H1 (cell line): ENCODE measurements around the gene CRP. TPM values are rescaled to one million over a fixed set of nuclear protein-coding genes. Genes with fewer than 3 reads are reported as not detected.

Experiments
- CTCF ChIA-PET: fragments of 300-600 bp; sonication (Branson Sonifier 250); formaldehyde crosslinking; loops from one replicate; lab custom pipeline; 2021; ENCODE audit not compliant: partially characterized antibody; lab: Charles Lee
- POLR2A ChIA-PET: fragments of 300-600 bp; sonication (Branson Sonifier 250); formaldehyde crosslinking; loops from one replicate; lab custom pipeline; 2021; ENCODE audit warnings: inconsistent platforms; ENCODE audit not compliant: partially characterized antibody; lab: Charles Lee
- DNase-seq, 2 experiments: peaks; one replicate each; pipeline versions ENCODE4 v3.0.0 to v3.0.0-alpha.2; 2010 to 2022; ENCODE audit warnings: low spot score in 2 of 2, low read depth in 1 of 2, mixed read lengths in 1 of 2
- FAIRE-seq: peaks from 2 replicates; lab custom pipeline; 2011; peaks lifted over from hg19 to GRCh38; lab: Jason Lieb, UNC
- H2AFZ ChIP-seq: 2 replicates; pipeline ENCODE4 v1.8.1; 2012; ENCODE audit warnings: low read length, inconsistent platforms
- H2AK5ac ChIP-seq: 2 replicates; pipeline ENCODE4 v1.6.1; 2013; ENCODE audit warnings: low read depth, low read length
- H2BK120ac ChIP-seq: replicated peaks from 2 replicates; pipeline ENCODE3; 2013; ENCODE audit warnings: low read depth, low read length, inconsistent platforms
- H2BK12ac ChIP-seq: 2 replicates; pipeline ENCODE4 v1.6.1; 2013; ENCODE audit warnings: low read depth, low read length
- H2BK15ac ChIP-seq: 2 replicates; pipeline ENCODE4 v1.6.1; 2013; ENCODE audit warnings: low read length
- H2BK20ac ChIP-seq: 2 replicates; pipeline ENCODE4 v1.6.1; 2013; ENCODE audit warnings: low read length
- H2BK5ac ChIP-seq: 2 replicates; pipeline ENCODE4 v1.6.1; 2013; ENCODE audit warnings: low read depth, low read length
- H3K14ac ChIP-seq: 2 replicates; pipeline ENCODE4 v1.6.1; 2013; ENCODE audit warnings: inconsistent platforms; ENCODE audit not compliant: insufficient read length
- H3K18ac ChIP-seq: 2 replicates; pipeline ENCODE4 v1.6.1; 2013; ENCODE audit warnings: low read length; ENCODE audit errors: extremely low read depth
- H3K23ac ChIP-seq: 2 replicates; pipeline ENCODE4 v1.6.1; 2013; ENCODE audit warnings: inconsistent platforms; ENCODE audit not compliant: insufficient read length
- H3K23me2 ChIP-seq: 2 replicates; pipeline ENCODE4 v1.6.1; 2013; ENCODE audit warnings: low read depth, low read length
- H3K27ac ChIP-seq: 2 replicates; pipeline ENCODE4 v1.6.1; 2011; ENCODE audit warnings: low read depth, low read length, inconsistent platforms
- H3K27me3 ChIP-seq, 4 experiments: replicated peaks in 1 of 4; 1 replicate in 1 of 4; 2 replicates in 3 of 4; pipeline versions ENCODE4 v1.6.1 to v1.8.1; 2011 to 2013; ENCODE audit warnings: low read length in 3 of 4, mild to moderate bottlenecking in 3 of 4, inconsistent platforms in 2 of 4, mixed read lengths in 2 of 4, moderate library complexity in 1 of 4; ENCODE audit not compliant: control insufficient read depth in 3 of 4, insufficient read depth in 3 of 4; ENCODE audit errors: extremely low read depth in 1 of 4
- H3K36me3 ChIP-seq, 4 experiments: 2 replicates each; pipeline versions ENCODE4 v1.6.1 to v1.8.1; 2011 to 2013; ENCODE audit warnings: mild to moderate bottlenecking in 4 of 4, low read length in 3 of 4, moderate library complexity in 2 of 4, control low read depth in 1 of 4, inconsistent platforms in 1 of 4; ENCODE audit not compliant: insufficient read depth in 4 of 4, control insufficient read depth in 2 of 4
- H3K4ac ChIP-seq: replicated peaks from 2 replicates; pipeline ENCODE3; 2013; ENCODE audit warnings: low read length, low read depth, mixed read lengths, inconsistent platforms; ENCODE audit not compliant: insufficient read length
- H3K4me1 ChIP-seq, 4 experiments: replicated peaks in 1 of 4; 1 replicate in 1 of 4; 2 replicates in 3 of 4; pipeline versions ENCODE4 v1.6.1 to v1.8.1; 2011 to 2013; ENCODE audit warnings: low read length in 3 of 4, inconsistent platforms in 2 of 4, mixed read lengths in 1 of 4; ENCODE audit not compliant: insufficient read depth in 4 of 4, control insufficient read depth in 3 of 4
- H3K4me2 ChIP-seq, 2 experiments: 2 replicates each; pipeline versions ENCODE4 v1.6.1 to v1.8.1; 2011 to 2013; ENCODE audit warnings: low read depth in 2 of 2, low read length in 2 of 2, control low read depth in 1 of 2, inconsistent platforms in 1 of 2, mild to moderate bottlenecking in 1 of 2; ENCODE audit not compliant: insufficient read depth in 1 of 2
- H3K4me3 ChIP-seq, 4 experiments: fragments of 200-600, 300-600 bp in 1 of 4; sonication (generic), shearing (Covaris generic), sonication (Bioruptor Twin) in 1 of 4; 2 replicates each; pipeline versions ENCODE4 v1.5.1 to v1.8.1; 2011 to 2016; ENCODE audit warnings: low read length in 4 of 4, low read depth in 3 of 4, control low read depth in 2 of 4, inconsistent platforms in 2 of 4, mild to moderate bottlenecking in 2 of 4, mixed read lengths in 1 of 4, moderate library complexity in 1 of 4; ENCODE audit not compliant: insufficient read depth in 2 of 4; ENCODE audit errors: extremely low read depth in 1 of 4
- H3K56ac ChIP-seq: replicated peaks from 2 replicates; pipeline ENCODE3; 2013; ENCODE audit warnings: low read depth, mild to moderate bottlenecking, mixed read lengths, low read length, inconsistent platforms; ENCODE audit not compliant: insufficient read length
- H3K79me1 ChIP-seq: 2 replicates; pipeline ENCODE4 v1.6.1; 2013; ENCODE audit warnings: low read depth, low read length, control low read depth
- H3K79me2 ChIP-seq, 2 experiments: 2 replicates each; pipeline versions ENCODE4 v1.6.1 to v1.8.1; 2012 to 2013; ENCODE audit warnings: low read length in 2 of 2, mild to moderate bottlenecking in 2 of 2, inconsistent platforms in 1 of 2; ENCODE audit not compliant: insufficient read depth in 2 of 2, control insufficient read depth in 1 of 2
- H3K9ac ChIP-seq, 4 experiments: replicated peaks in 1 of 4; 1 replicate in 1 of 4; 2 replicates in 3 of 4; pipeline versions ENCODE4 v1.6.1 to v1.8.1; 2011 to 2013; ENCODE audit warnings: low read depth in 3 of 4, low read length in 3 of 4, control low read depth in 2 of 4, mild to moderate bottlenecking in 2 of 4, moderate library complexity in 2 of 4, inconsistent platforms in 1 of 4; ENCODE audit errors: extremely low read depth in 1 of 4
- H3K9me3 ChIP-seq, 2 experiments: 2 replicates each; pipeline versions ENCODE4 v1.6.1 to v1.8.1; 2012 to 2013; ENCODE audit warnings: mild to moderate bottlenecking in 2 of 2, moderate library complexity in 2 of 2, control low read depth in 1 of 2, inconsistent platforms in 1 of 2, low read depth in 1 of 2, low read length in 1 of 2, mixed read lengths in 1 of 2; ENCODE audit not compliant: insufficient read depth in 2 of 2
- H4K20me1 ChIP-seq, 2 experiments: replicated peaks in 1 of 2; 2 replicates each; pipeline versions ENCODE3 to v1.8.1; 2011 to 2013; ENCODE audit warnings: inconsistent platforms in 2 of 2, low read length in 2 of 2, mild to moderate bottlenecking in 1 of 2; ENCODE audit not compliant: insufficient read depth in 2 of 2, control insufficient read depth in 1 of 2
- H4K5ac ChIP-seq: 2 replicates; pipeline ENCODE4 v1.6.1; 2013; ENCODE audit warnings: low read length, low read depth, mixed read lengths, inconsistent platforms; ENCODE audit not compliant: insufficient read length
- H4K8ac ChIP-seq: 2 replicates; pipeline ENCODE4 v1.8.0; 2013; ENCODE audit warnings: mild to moderate bottlenecking, moderate library complexity, low read length, inconsistent platforms; ENCODE audit not compliant: insufficient read depth; ENCODE audit errors: extremely low read depth
- H4K91ac ChIP-seq: replicated peaks from 2 replicates; pipeline ENCODE3; 2013; ENCODE audit warnings: low read length, mixed read lengths, inconsistent platforms; ENCODE audit not compliant: insufficient read length
- CHD2 ChIP-seq: IDR thresholded peaks from 2 replicates; pipeline ENCODE4 v1.6.1; 2012; ENCODE audit warnings: low read length, improper control_type of control experiment
- EP300 ChIP-seq, 2 experiments: IDR thresholded peaks; 1 replicate in 1 of 2; 2 replicates in 1 of 2; pipeline ENCODE4 v1.6.1; 2011 to 2012; ENCODE audit warnings: low read depth in 2 of 2, low read length in 2 of 2, mild to moderate bottlenecking in 2 of 2, borderline replicate concordance in 1 of 2, inconsistent platforms in 1 of 2, moderate library complexity in 1 of 2
- GTF2F1 ChIP-seq: IDR thresholded peaks from 2 replicates; pipeline ENCODE4 v1.6.1; 2012; ENCODE audit warnings: low read depth, low read length, improper control_type of control experiment, borderline replicate concordance
- JUND ChIP-seq: IDR thresholded peaks from 2 replicates; pipeline ENCODE4 v1.6.1; 2011; ENCODE audit warnings: mild to moderate bottlenecking, improper control_type of control experiment, low read length
- PHF8 ChIP-seq: fragments of 200-600 bp; sonication (generic); conservative IDR thresholded peaks from 2 replicates; pipeline ENCODE4 v1.7.1; 2012; ENCODE audit warnings: low read depth, mild to moderate bottlenecking, inconsistent platforms, low read length, moderate library complexity
- RAD21 ChIP-seq, 2 experiments: IDR thresholded peaks in 1 of 2; conservative IDR thresholded peaks in 1 of 2; 2 replicates each; pipeline ENCODE4 v1.6.1; 2011; ENCODE audit warnings: low read depth in 2 of 2, low read length in 2 of 2, improper control_type of control experiment in 1 of 2, inconsistent platforms in 1 of 2, mild to moderate bottlenecking in 1 of 2, moderate library complexity in 1 of 2
- RBBP5 ChIP-seq: IDR thresholded peaks from 2 replicates; pipeline ENCODE4 v1.7.1; 2012; ENCODE audit warnings: low read depth, mild to moderate bottlenecking, inconsistent platforms, low read length, moderate library complexity, borderline replicate concordance
- RNF2 ChIP-seq: fragments of 200-900, 300-1000 bp; sonication (generic); IDR thresholded peaks from 2 replicates; pipeline ENCODE4 v1.7.1; 2016; ENCODE audit warnings: borderline replicate concordance, low read depth, mild to moderate bottlenecking, antibody characterized with exemption, low read length; ENCODE audit not compliant: poor library complexity, severe bottlenecking; ENCODE audit errors: missing control alignments
- SRF ChIP-seq: IDR thresholded peaks from 2 replicates; pipeline ENCODE4 v1.6.1; 2011; ENCODE audit warnings: mild to moderate bottlenecking, low read depth, low read length, moderate library complexity
- USF2 ChIP-seq: IDR thresholded peaks from 2 replicates; pipeline ENCODE4 v1.6.1; 2011; ENCODE audit warnings: low read length, improper control_type of control experiment
- YY1 ChIP-seq: IDR thresholded peaks from 2 replicates; pipeline ENCODE4 v1.6.1; 2011; ENCODE audit warnings: low read depth, mild to moderate bottlenecking, low read length
- ZNF274 ChIP-seq: IDR thresholded peaks from 2 replicates; pipeline ENCODE4 v1.7.0; 2012; ENCODE audit warnings: low read length, borderline replicate concordance; ENCODE audit errors: extremely low read depth
- WGBS, 2 experiments: shearing (Covaris generic) in 1 of 2; methylation state at CpG; one replicate each; pipeline versions ENCODE4 v1.1.6 to v1.1.7; 2013 to 2015; ENCODE audit warnings: low lambda C conversion rate in 2 of 2, mixed read lengths in 2 of 2, inconsistent platforms in 1 of 2, low coverage in 1 of 2, missing lambda C conversion rate in 1 of 2; ENCODE audit not compliant: insufficient replicate concordance in 2 of 2, insufficient coverage in 1 of 2, insufficient read length in 1 of 2; ENCODE audit errors: extremely low coverage in 1 of 2, missing lambda C conversion rate in 1 of 2; 5-methylcytosine and 5-hydroxymethylcytosine counted together
- polyA plus RNA-seq, 7 experiments: library from polyadenylated mRNA; depleted of rRNA in 3 of 7; stranded (reverse) in 5 of 7; unstranded in 2 of 7; fragments of >200 nt in 5 of 7; fragments of 200-250 nt in 2 of 7; gene quantifications; 1 replicate in 5 of 7; 2 replicates in 1 of 7; 4 replicates in 1 of 7; pipeline versions ENCODE4 v1.2.1 to v1.2.3, GENCODE V29; 2011 to 2013; ENCODE audit warnings: missing spikeins in 2 of 7, mixed read lengths in 2 of 7
- total RNA-seq: library from RNA; stranded (reverse); fragmentation: NEBNext Ultra II Directional; extraction: Animal tissue kit (Norgen Biotek cat#: 25700); gene quantifications from 2 replicates; pipeline ENCODE4 v1.2.1, GENCODE V29; 2021

The CRP gene
- total and polyA plus RNA-seq, 2 of the 8 experiments (the other 6 are each of a cell fraction or from before 2014, with no cell fraction given): not detected

DNA sequence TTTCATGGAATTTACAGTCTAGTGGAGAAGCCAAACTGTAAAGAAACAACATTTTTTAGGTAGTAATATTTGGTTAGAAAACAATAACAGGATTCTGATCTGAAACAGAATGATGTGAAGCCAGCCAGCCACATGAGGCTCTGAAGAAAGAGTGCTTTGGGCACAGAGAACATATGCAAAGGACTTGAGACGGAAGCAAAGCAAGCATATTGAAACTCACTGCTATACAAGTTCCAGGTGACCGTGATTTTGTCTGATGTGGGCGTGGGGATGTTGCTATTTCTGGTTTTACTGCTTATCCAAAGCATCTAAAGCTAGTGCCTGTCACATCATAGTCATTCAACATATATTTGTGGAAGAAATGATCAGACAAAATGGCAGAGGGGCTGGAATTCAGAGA, 14.7 kb downstream of the CRP start:
- Histone ChIP-seq H3K36me3 (no peaks in the 10 kb centered on the region), H2BK120ac (no peak overlapping the region), H4K5ac (no peak overlapping the region), H3K23me2 (no peaks in the 10 kb centered on the region), H3K18ac (no peak overlapping the region), H3K27ac (no peak overlapping the region), H3K79me1 (no peaks in the 10 kb centered on the region), H3K9ac (no peak overlapping the region), H3K4me1 (no peaks in the 10 kb centered on the region), H3K4me3 (no peak overlapping the region), H3K4me2 (no peak overlapping the region), H3K27me3 (peaks cover 0 to 1% (median 0%) of the 10 kb centered on the region in 4 experiments; a peak in 1 of 7 replicates), H3K23ac (no peak overlapping the region), H3K9me3 (peaks cover 21 to 39% of the 10 kb centered on the region in 2 experiments; a peak in 3 of 4 replicates), H3K56ac (no peak overlapping the region), H2BK5ac (no peak overlapping the region), H2AFZ (no peak overlapping the region), H3K79me2 (no peaks in the 10 kb centered on the region), H4K20me1 (no peaks in the 10 kb centered on the region), H4K8ac (no peak overlapping the region), H4K91ac (no peak overlapping the region), H3K4ac (no peak overlapping the region), H2BK20ac (no peak overlapping the region), H3K14ac (no peak overlapping the region), H2AK5ac (no peak overlapping the region), H2BK15ac (no peak overlapping the region), H2BK12ac (no peak overlapping the region)
- DNase-seq (no peak), FAIRE-seq (no peak)
- POLR2A ChIA-PET: no interaction called here
- WGBS, 2 experiments: 72% methylated on average over 3 of the region's 3 CpGs; no CpG with 5 or more reads in 1 of the 2 experiments
- CTCF ChIA-PET: interaction anchor here (0.7 to 1.2 kb wide), 2 partner anchors 10 to 492 kb away, joined by 3 read pairs; no protein-coding TSS in a partner anchor
- TF ChIP-seq GTF2F1 (no peak), PHF8 (no peak), RNF2 (no peak), USF2 (no peak), SRF (no peak), ZNF274 (no peak), CHD2 (no peak), YY1 (no peak), RAD21 (IDR thresholded peaks at IDR 0.05 in 1 of 2, conservative IDR thresholded peaks at IDR 0.05 in 1 of 2; ENCODE audit: low read depth in 2 of 2, low read length in 2 of 2) (no peak), RBBP5 (no peak), EP300 (IDR thresholded peaks at IDR 0.05; ENCODE audit: borderline replicate concordance in 1 of 2, low read depth in 2 of 2, low read length in 2 of 2) (no peak), JUND (no peak)
